Measurements from ENCODE around the gene NAB2.
"Not testable (repeated sequence)": the region's sequence is repeated elsewhere in the genome, so short reads cannot be mapped to it uniquely, and the experiment has no call there.

NAB2 gene

DNA sequence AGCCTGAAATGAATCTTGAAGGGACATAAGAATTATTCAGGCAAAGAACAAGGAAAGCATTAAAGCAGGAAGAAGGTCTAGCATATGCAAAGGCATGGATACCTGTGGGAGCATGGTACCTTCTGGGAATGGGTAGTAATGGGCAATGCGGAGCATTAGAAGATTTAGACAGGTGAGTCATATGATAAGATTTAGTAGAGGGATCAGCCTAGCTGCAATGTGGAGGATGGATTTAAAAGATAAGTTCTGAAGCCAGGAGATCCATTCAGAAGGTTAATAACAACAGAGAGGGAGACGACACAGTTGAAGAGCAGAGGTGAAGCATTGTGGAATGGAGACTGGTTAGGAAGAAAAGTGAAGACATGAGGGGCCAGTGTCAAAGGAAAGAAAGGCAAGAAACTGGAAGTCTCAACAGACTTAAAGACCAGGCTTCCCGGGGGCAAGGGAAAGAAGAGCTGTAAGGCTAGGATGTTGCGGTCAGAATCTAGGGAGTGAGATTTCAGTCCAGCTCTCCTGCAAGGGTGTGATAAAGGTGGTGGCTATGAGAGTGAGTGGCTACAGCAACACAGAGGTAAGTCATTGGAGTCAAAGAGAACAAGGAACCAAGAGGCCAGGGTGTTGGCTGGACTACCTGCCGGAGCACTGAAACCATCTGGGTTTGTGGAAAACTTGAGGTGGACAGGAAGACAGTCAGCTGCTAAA lies 27.8 kb downstream of the NAB2 start:
- no peak for DNase-seq

GRCh38 chr12:57118711-57119271 lies 29.9 kb downstream of the NAB2 start:
- DNase-seq, result no peak

DNA sequence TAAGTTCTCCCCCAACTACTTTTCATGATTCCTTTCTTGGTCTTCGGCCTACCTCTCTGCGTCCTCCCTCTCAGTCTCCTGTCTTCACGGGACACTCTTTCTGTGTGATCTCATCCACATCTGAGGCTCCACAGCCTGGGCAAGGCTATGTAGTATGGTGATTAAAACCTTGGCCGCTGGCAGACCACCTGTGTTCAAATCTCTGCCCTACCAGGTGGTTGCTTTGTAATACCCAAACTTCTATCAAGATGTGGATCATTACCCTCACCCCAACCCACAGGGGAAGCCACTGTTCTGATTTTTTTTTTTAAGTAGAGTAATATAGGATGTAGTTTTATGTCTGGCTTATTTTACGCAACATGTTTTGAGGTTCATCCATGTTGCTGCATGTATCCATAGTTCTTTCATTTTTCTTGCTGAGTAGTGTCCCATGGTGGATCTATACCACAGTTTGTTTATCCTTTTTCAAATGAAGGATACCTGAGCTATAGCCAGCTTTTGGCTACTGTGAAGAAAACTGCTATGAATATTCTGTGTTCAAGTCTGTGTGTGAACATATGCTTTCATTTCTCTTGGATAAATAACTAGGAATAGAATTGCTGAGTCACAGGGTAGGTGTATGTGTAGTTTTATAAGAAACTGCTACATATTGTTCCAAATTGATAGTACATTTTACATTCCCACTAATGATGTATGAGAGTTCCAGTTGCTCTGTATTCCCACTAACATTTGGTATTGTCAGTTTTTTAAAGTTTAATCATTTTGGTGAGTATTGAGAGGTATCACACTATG lies 30.6 kb downstream of the NAB2 start:
- no peak for DNase-seq

GRCh38 chr12:57120718-57121117 lies 31.8 kb downstream of the NAB2 start:
- not testable (repeated sequence) for DNase-seq

DNA sequence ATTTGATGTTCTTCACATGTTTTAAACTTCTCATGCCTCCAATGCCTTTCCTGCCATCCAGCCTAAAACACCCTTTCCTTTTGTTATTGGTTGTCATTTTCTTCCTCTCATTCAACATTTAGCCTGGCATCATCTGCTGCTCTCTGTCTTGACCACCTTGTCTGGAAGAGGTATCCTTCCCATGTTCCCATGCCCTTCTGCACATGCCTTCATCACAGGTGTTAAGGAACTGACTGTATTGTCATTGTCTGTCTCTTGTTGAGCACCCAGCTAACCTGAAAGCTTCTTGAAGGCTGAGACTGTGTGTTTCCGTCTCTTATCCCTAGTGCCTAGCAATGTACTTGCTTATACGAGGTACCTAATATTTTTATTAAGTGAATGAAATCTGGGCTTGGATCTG lies 34.9 kb downstream of the NAB2 start:
- DNase-seq, result no peak

DNA sequence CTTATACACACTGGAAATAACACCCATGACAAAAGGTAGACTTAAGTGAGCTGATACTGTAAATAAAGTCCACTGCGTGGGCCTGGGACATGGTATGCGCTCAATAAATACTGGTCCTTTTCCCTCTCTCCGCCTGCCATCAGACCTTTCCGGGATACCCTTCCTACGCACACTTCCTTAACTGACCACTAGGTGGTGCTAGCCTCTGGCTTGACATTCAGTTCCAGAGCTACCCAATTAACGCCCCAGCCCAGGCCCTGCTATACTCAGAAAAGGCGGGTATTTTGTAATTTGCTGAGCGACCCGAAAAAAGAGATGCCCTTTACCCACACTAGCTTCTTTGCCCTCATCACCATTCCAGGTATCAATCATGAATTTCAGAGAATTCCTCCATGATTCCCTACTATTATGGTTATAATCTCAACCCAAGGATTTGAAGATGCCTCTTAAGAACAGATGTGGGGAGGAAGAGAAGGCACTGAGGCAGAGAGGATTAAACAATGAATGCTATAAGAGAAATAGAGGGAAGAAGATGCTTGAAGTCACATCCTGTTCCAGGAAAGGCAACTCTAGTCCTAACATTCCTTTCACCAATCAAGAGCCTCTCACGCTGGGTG lies 35.5 kb downstream of the NAB2 start:
- DNase-seq, result peak; percentile 52

DNA sequence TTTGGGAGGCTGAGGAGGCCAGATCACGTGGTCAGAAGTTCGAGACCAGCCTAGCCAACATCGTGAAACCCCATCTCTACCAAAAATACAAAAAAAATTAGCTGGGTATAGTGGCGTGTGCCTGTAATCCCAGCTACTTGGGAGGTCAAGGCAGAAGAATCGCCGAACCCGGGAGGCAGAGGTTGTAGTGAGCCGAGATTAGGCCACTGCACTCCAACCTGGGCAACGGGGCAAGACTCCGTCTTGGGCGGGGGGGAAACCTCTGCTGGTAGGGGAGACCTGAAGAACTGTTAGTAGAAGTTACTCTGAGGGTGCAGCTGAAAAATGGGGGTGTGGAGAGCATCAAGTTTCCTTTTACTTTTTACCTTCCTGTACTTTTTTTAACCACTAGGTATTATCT lies 37.1 kb downstream of the NAB2 start:
- no peak for DNase-seq

GRCh38 chr12:57126561-57126960 lies 37.6 kb downstream of the NAB2 start:
- no peak for DNase-seq

- DNase-seq, result peak; percentile 13
Measured at GRCh38 chr12:57127101-57127725, 38.3 kb downstream of the NAB2 start.

GRCh38 chr12:57127726-57128518 lies 39.0 kb downstream of the NAB2 start, which contains the start of gene LRP1:
LRP1 (plus strand) TSS chr12:57128483; CDS start chr12:57128965, 482 bp downstream.
- DNase-seq, result peak; percentile 34

GRCh38 chr12:57128519-57129247 lies 39.8 kb downstream of the NAB2 start:
- DNase-seq, result no peak

GRCh38 chr12:57129321-57129842 lies 40.5 kb downstream of the NAB2 start:
- DNase-seq, result no peak

DNA sequence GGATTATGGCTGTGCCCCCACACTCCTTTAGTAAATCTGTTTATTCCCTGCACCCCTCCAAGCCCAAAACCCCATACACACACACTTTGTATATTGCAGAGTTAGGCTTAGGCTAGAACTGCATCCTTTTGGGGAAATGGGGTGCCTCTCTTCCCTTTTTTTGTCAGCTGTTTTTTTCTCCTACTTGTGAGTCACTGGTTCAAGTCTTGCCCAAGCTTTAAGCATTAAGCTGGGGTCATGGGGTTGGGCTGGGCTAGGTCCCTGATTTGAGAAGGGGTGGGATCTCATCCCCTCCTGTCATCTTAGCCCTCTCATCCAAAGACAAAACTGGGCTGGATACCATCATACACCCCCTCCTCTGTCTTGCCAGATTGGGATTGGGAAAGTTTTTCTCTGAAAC lies 41.0 kb downstream of the NAB2 start:
- DNase-seq, result no peak

GRCh38 chr12:57130941-57131340 lies 42.0 kb downstream of the NAB2 start:
- DNase-seq, result no peak

DNA sequence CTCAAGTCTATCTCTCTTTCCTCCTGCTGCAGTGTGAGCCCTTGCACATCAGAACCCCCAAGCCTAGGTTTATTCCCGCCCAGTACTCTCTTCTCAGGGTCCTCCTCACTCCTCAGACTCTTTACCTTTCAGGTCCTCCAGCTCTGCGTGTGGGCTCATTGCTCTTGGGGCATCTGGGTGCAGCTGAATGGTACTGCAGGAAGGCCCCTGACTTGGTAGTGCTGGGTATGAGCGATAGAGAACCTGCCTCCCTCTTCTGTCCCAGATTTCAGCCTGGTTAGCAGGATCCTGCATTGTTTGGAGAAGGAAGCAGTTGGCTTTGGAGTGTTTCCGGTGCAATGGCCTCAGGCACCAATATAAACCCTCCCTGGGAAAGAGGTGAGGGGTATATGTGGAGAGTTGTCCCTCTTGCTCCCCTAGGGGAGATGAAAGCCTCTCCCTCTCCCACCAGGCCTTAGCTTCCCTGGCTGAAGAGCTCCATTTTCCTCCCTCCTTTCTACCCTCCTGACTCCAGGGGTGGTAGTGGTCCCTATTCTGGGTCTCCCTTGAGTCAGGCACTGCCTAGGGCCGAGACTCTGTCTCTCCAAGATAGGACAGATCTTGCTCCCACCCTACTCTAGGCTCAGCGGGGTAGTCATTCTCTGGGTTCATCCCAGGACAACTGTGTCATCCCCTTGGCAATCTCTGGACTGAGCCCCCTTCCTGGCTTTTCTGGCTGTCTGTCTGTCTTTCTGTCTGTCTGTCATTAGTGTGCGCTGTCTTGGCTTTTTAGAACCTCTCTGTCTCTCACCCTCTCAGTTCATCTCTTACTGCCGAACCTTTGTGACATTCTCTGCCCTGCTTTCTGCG lies 43.2 kb downstream of the NAB2 start:
- no peak for DNase-seq

GRCh38 chr12:57133013-57133569 lies 44.2 kb downstream of the NAB2 start:
- no peak for DNase-seq

GRCh38 chr12:57133916-57134315 lies 45.0 kb downstream of the NAB2 start:
- DNase-seq, result no peak

DNA sequence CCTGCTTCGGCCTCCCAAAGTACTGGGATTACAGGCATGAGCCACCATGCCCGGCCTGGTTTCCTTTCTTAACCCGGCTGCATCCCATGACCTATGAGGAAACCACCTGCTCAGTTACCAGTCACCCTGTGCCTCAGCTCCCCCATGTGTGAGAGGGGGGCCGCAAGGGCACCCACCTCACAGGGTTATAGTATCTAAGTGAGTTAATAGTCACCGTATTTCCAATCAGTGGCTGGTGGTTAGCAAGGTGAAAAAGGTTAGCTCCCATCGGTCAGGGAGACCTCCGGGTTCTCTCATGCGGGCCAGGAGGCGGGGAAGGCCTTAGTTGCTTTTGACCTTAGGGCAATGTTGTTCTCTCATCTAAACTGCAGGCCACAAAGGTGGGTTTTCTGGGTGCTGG lies 46.0 kb downstream of the NAB2 start:
- no peak for DNase-seq

- no peak for DNase-seq
Measured at GRCh38 chr12:57135527-57136326, 46.8 kb downstream of the NAB2 start.

Measured in NCI-H1105 (cell line).